GM18499 (cell line): Measurements from ENCODE around the gene TTF2.
"Not testable (repeated sequence)": the region's sequence is repeated elsewhere in the genome, so short reads cannot be mapped to it uniquely, and the experiment has no call there.

Experiments
- ATAC-seq: cut with Tn5 transposase; IDR thresholded peaks from one replicate; pipeline ENCODE4 v1.9.1; 2021; ENCODE audit warnings: moderate number of reproducible peaks; ENCODE audit not compliant: insufficient read depth, unreplicated experiment

TTF2 gene

GRCh38 chr1:117116784-117117130 lies 56.6 kb downstream of the TTF2 start:
- no peak for ATAC-seq

- no peak for ATAC-seq
These were observed 57.6 kb downstream of the TTF2 start for GRCh38 chr1:117117697-117118096.

GRCh38 chr1:117118137-117118536 lies 58.0 kb downstream of the TTF2 start:
- no peak for ATAC-seq

GRCh38 chr1:117119144-117119543 lies 59.0 kb downstream of the TTF2 start:
- ATAC-seq, result not testable (repeated sequence)

GRCh38 chr1:117120774-117121588 lies 60.9 kb downstream of the TTF2 start:
- no peak for ATAC-seq

GRCh38 chr1:117121589-117122329 lies 61.6 kb downstream of the TTF2 start, which contains the start of gene TRIM45:
Gene TRIM45, minus strand, starts transcription at chr1:117121749. Its CDS starts 548 bp downstream, at chr1:117121201.
- ATAC-seq, result peak; percentile 67

- no peak for ATAC-seq
These were observed 62.4 kb downstream of the TTF2 start for GRCh38 chr1:117122330-117123025.

- ATAC-seq, result no peak
These were observed 63.1 kb downstream of the TTF2 start for GRCh38 chr1:117123274-117123673.

GRCh38 chr1:117124661-117125060 lies 64.5 kb downstream of the TTF2 start:
- ATAC-seq, result no peak

- no peak for ATAC-seq
These were observed 67.7 kb downstream of the TTF2 start for GRCh38 chr1:117127795-117128194.

GRCh38 chr1:117128323-117129079 lies 68.4 kb downstream of the TTF2 start:
- ATAC-seq, result no peak

GRCh38 chr1:117130526-117130925 lies 70.4 kb downstream of the TTF2 start:
- ATAC-seq, result no peak

GRCh38 chr1:117135329-117135728 lies 75.2 kb downstream of the TTF2 start:
- ATAC-seq, result no peak

- ATAC-seq, result no peak
These were observed 76.6 kb downstream of the TTF2 start for GRCh38 chr1:117136749-117137148.

GRCh38 chr1:117137281-117137855 lies 77.2 kb downstream of the TTF2 start:
- ATAC-seq, result no peak

- no peak for ATAC-seq
These were observed 78.0 kb downstream of the TTF2 start for GRCh38 chr1:117138106-117138505.

- no peak for ATAC-seq
These were observed 78.4 kb downstream of the TTF2 start for GRCh38 chr1:117138561-117138960.

- ATAC-seq, result no peak
These were observed 82.1 kb downstream of the TTF2 start for GRCh38 chr1:117142200-117142599.

GRCh38 chr1:117143172-117143571 lies 83.0 kb downstream of the TTF2 start:
- no peak for ATAC-seq

- no peak for ATAC-seq
These were observed 83.7 kb downstream of the TTF2 start for GRCh38 chr1:117143871-117144270.
